Stimulated activated CD4-positive, alpha-beta T cell treated with anti-CD3 and anti-CD28 coated beads, Interleukin-1b, Interleukin-23, amount 100 ng/mL, for 4 hours (primary cell): Measurements from ENCODE around the gene MOB3B.
"Not testable (repeated sequence)": the region's sequence is repeated elsewhere in the genome, so short reads cannot be mapped to it uniquely, and the experiment has no call there.

Experiments
- DNase-seq, 2 donors: peaks; one replicate each; pipeline ENCODE4 v3.0.0-alpha.2; 2020; ENCODE audit warnings: low read depth in 2 of 2

MOB3B gene

GRCh38 chr9:27423915-27424710 lies 105.5 kb downstream of the MOB3B start:
- DNase-seq, result no peak

GRCh38 chr9:27422279-27422834 lies 107.3 kb downstream of the MOB3B start:
- no peak for DNase-seq

- no peak for DNase-seq
Measured at GRCh38 chr9:27421577-27421976, 108.0 kb downstream of the MOB3B start.

- not testable (repeated sequence) for DNase-seq
Measured at GRCh38 chr9:27419558-27419957, 110.1 kb downstream of the MOB3B start.

GRCh38 chr9:27414220-27414761 lies 115.3 kb downstream of the MOB3B start:
- DNase-seq, result no peak

GRCh38 chr9:27413511-27414219 lies 115.9 kb downstream of the MOB3B start:
- DNase-seq, result no peak

- DNase-seq, result no peak
Measured at GRCh38 chr9:27412963-27413362, 116.7 kb downstream of the MOB3B start.

- no peak for DNase-seq
Measured at GRCh38 chr9:27412081-27412480, 117.5 kb downstream of the MOB3B start.

- DNase-seq, result no peak
Measured at GRCh38 chr9:27408482-27408881, 121.1 kb downstream of the MOB3B start.

- no peak for DNase-seq
Measured at GRCh38 chr9:27408001-27408400, 121.6 kb downstream of the MOB3B start.

GRCh38 chr9:27407491-27407890 lies 122.1 kb downstream of the MOB3B start:
- DNase-seq, result no peak

GRCh38 chr9:27404661-27405060 lies 125.0 kb downstream of the MOB3B start:
- no peak for DNase-seq

GRCh38 chr9:27402626-27403025 lies 127.0 kb downstream of the MOB3B start:
- no peak for DNase-seq

GRCh38 chr9:27400334-27400880 lies 129.2 kb downstream of the MOB3B start:
- no peak for DNase-seq

- DNase-seq, result no peak
Measured at GRCh38 chr9:27398982-27399653, 130.5 kb downstream of the MOB3B start.

GRCh38 chr9:27396495-27396894 lies 133.1 kb downstream of the MOB3B start:
- no peak for DNase-seq

GRCh38 chr9:27395484-27395921 lies 134.1 kb downstream of the MOB3B start:
- DNase-seq, result no peak

GRCh38 chr9:27394826-27395201 lies 134.8 kb downstream of the MOB3B start:
- no peak for DNase-seq

GRCh38 chr9:27394154-27394825 lies 135.3 kb downstream of the MOB3B start:
- no peak for DNase-seq

- no peak for DNase-seq
Measured at GRCh38 chr9:27393054-27393846, 136.4 kb downstream of the MOB3B start.
